WTC11 (cell line): ENCODE data around the gene OPRL1.

Source experiments
- ATF1 ChIP-seq: sonication (generic); formaldehyde crosslinking; IDR thresholded peaks from 2 replicates; pipeline ENCODE4 v1.8.1; 2023; ENCODE audit warnings: mild to moderate bottlenecking, moderate library complexity, missing genetic modification reagents
- FOXJ3 ChIP-seq: sonication (generic); formaldehyde crosslinking; IDR thresholded peaks from 2 replicates; pipeline ENCODE4 v1.9.0; 2021; ENCODE audit warnings: missing genetic modification reagents, mild to moderate bottlenecking, borderline replicate concordance
- NR1H2 ChIP-seq: sonication (generic); formaldehyde crosslinking; IDR thresholded peaks from 2 replicates; pipeline ENCODE4 v1.9.0; 2021; ENCODE audit warnings: mild to moderate bottlenecking, moderate library complexity, missing genetic modification reagents
- USF1 ChIP-seq: sonication (generic); formaldehyde crosslinking; IDR thresholded peaks from 2 replicates; pipeline ENCODE4 v1.8.0; 2022; ENCODE audit warnings: mild to moderate bottlenecking, missing genetic modification reagents
- ZNF121 ChIP-seq: sonication (generic); formaldehyde crosslinking; IDR thresholded peaks from 2 replicates; pipeline ENCODE4 v1.8.0; 2023; ENCODE audit warnings: missing genetic modification reagents
- ZNF317 ChIP-seq: sonication (generic); formaldehyde crosslinking; IDR thresholded peaks from 2 replicates; pipeline ENCODE4 v1.8.1; 2023; ENCODE audit warnings: low read depth, mild to moderate bottlenecking, moderate library complexity, missing genetic modification reagents, borderline replicate concordance
- ZNF423 ChIP-seq: fragments of 250-450 bp; sonication (Bioruptor Pico); IDR thresholded peaks from 2 replicates; pipeline ENCODE4 v2.1.2; 2022; ENCODE audit warnings: mild to moderate bottlenecking, moderate library complexity
- ZSCAN18 ChIP-seq: fragments of 250-450 bp; sonication (Bioruptor Pico); IDR thresholded peaks from 2 replicates; pipeline ENCODE4 v2.1.2; 2022; ENCODE audit warnings: mild to moderate bottlenecking, moderate library complexity
- TF ChIP-seq, protein P1 (sequence below): sonication (generic); formaldehyde crosslinking; IDR thresholded peaks from 2 replicates; pipeline ENCODE4 v1.8.1; 2023; ENCODE audit warnings: mild to moderate bottlenecking, missing genetic modification reagents, moderate library complexity
- TF ChIP-seq, protein P2 (sequence below): fragments of 200-600 bp; IDR thresholded peaks from 2 replicates; pipeline ENCODE4 v1.8.0; 2022; ENCODE audit warnings: antibody characterized with exemption

- TF ChIP-seq ZNF317 (CRISPR knock-in tag) = no peak
- no peak for TF ChIP-seq ATF1 (CRISPR knock-in tag)
- no peak for TF ChIP-seq NR1H2 (CRISPR knock-in tag)
- TF ChIP-seq ZSCAN18 (CRISPR knock-in tag) = no peak
- TF ChIP-seq, protein P1, sequence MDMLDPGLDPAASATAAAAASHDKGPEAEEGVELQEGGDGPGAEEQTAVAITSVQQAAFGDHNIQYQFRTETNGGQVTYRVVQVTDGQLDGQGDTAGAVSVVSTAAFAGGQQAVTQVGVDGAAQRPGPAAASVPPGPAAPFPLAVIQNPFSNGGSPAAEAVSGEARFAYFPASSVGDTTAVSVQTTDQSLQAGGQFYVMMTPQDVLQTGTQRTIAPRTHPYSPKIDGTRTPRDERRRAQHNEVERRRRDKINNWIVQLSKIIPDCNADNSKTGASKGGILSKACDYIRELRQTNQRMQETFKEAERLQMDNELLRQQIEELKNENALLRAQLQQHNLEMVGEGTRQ (CRISPR knock-in tag) = no peak
- TF ChIP-seq, protein P2, sequence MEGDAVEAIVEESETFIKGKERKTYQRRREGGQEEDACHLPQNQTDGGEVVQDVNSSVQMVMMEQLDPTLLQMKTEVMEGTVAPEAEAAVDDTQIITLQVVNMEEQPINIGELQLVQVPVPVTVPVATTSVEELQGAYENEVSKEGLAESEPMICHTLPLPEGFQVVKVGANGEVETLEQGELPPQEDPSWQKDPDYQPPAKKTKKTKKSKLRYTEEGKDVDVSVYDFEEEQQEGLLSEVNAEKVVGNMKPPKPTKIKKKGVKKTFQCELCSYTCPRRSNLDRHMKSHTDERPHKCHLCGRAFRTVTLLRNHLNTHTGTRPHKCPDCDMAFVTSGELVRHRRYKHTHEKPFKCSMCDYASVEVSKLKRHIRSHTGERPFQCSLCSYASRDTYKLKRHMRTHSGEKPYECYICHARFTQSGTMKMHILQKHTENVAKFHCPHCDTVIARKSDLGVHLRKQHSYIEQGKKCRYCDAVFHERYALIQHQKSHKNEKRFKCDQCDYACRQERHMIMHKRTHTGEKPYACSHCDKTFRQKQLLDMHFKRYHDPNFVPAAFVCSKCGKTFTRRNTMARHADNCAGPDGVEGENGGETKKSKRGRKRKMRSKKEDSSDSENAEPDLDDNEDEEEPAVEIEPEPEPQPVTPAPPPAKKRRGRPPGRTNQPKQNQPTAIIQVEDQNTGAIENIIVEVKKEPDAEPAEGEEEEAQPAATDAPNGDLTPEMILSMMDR = no peak
- no peak for TF ChIP-seq USF1
- no peak for TF ChIP-seq ZNF121 (CRISPR knock-in tag)
- TF ChIP-seq FOXJ3 (CRISPR knock-in tag) = no peak
- TF ChIP-seq ZNF423 (CRISPR knock-in tag) = no peak
These were observed 26.1 kb downstream of the OPRL1 start for GRCh38 chr20:64105846-64106434.
